Right lobe of liver (tissue), 6 donors: ENCODE measurements around the gene TSPOAP1. TPM values are rescaled to one million over a fixed set of nuclear protein-coding genes. Genes with fewer than 3 reads are reported as not detected.

Experiments used
- ATAC-seq, 4 donors: fragments of 200-7000 bp; cut with Tn5 transposase; one replicate each; pipeline ENCODE4 v1.9.1; 2020; ENCODE audit warnings: mild to moderate bottlenecking in 4 of 4, moderate library complexity in 4 of 4
- DNase-seq, 3 donors: peaks; one replicate each; pipeline ENCODE4 v3.0.0-alpha.2; 2020
- H3K27ac ChIP-seq, 3 donors: fragments of 200-600 bp; one replicate each; pipeline ENCODE4 v1.8.0; 2022
- H3K27me3 ChIP-seq, 2 donors: fragments of 200-600 bp; one replicate each; pipeline ENCODE4 v1.8.0; 2022
- H3K36me3 ChIP-seq, 4 donors: fragments of 200-600 bp; sonication (generic) in 1 of 4; one replicate each; pipeline versions ENCODE4 v1.5.1 to v1.8.0; 2017 to 2022; ENCODE audit warnings: control low read depth in 1 of 4
- H3K4me1 ChIP-seq, 4 donors: fragments of 200-600 bp; sonication (generic) in 1 of 4; one replicate each; pipeline versions ENCODE4 v1.5.1 to v1.8.0; 2017 to 2022; ENCODE audit warnings: control low read depth in 1 of 4
- H3K4me3 ChIP-seq, 3 donors: fragments of 200-600 bp; one replicate each; pipeline ENCODE4 v1.8.0; 2022
- H3K9me3 ChIP-seq, 4 donors: fragments of 200-600 bp; sonication (generic) in 1 of 4; one replicate each; pipeline versions ENCODE4 v1.5.1 to v1.8.0; 2017 to 2022; ENCODE audit warnings: control low read depth in 1 of 4
- POLR2A ChIP-seq: fragments of 450-650 bp; IDR thresholded peaks from one replicate; pipeline ENCODE4 v1.6.1; 2017; ENCODE audit warnings: antibody characterized with exemption, mild to moderate bottlenecking
- WGBS: methylation state at CpG from one replicate; pipeline ENCODE4 v1.1.6; 2018; ENCODE audit warnings: low coverage, low lambda C conversion rate; ENCODE audit not compliant: insufficient coverage; ENCODE audit errors: missing lambda C conversion rate; 5-methylcytosine and 5-hydroxymethylcytosine counted together
- intact Hi-C, 2 donors: fragments of 100-400 bp; cut with DNase I; formaldehyde crosslinking; loops; one replicate each; pipeline versions ENCODE4 v1.11.2 to v1.14.1; 2022
- total RNA-seq, 6 experiments: library from RNA; depleted of rRNA in 2 of 6; stranded (reverse); fragments of >200 nt in 2 of 6; fragmentation: NEBNext Ultra II Directional in 3 of 6; extraction: Animal tissue kit (Norgen Biotek cat#: 25700) in 3 of 6; gene quantifications; one replicate each; pipeline versions ENCODE4 v1.1.0 to v1.2.4, GENCODE V29; 2016 to 2023
- TF ChIP-seq, protein P1 (sequence below), 4 donors: fragments of 200-600 bp in 3 of 4; fragments of 450-650 bp in 1 of 4; IDR thresholded peaks; one replicate each; pipeline versions ENCODE4 v1.5.1 to v1.8.0; 2016 to 2022; ENCODE audit warnings: antibody characterized with exemption in 4 of 4, mild to moderate bottlenecking in 2 of 4
- donor health status: DM: no; HTN: yes; CAD: no.
- donor health status: DM: no; HTN: no; CAD: no.
- donor health status: DM: no; HTN: no; CAD: no.
- donor health status: DM: no; HTN: yes; CAD: no.
- donor health status: DM: no; HTN: yes; CAD: no.

Gene TSPOAP1
- total RNA-seq, 6 experiments from 2014 or later = 0.87 to 8.3 (median 3.8) TPM

DNA sequence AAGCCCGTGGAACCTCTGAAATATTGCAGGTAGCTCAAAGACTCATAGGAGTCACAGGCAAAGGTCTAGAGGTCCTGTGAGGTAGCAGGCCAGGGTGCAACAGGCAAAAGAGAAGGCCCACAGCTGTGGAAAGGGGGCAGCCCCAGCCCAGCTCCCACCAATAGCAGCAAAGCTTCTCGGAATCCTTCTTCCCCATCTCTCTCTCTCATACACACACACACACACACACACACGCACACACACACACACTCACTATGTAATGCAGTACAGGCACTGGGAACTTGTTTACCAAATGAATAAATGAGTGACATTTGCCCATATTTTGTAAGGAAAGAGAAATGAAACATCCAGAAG lies 40.2 kb upstream of the TSPOAP1 start:
- Histone ChIP-seq H3K27ac (peak overlapping the region; percentile 37 to 84 (median 61)), H3K4me1 (peaks cover 0 to 59% (median 12%) of the 10 kb centered on the region in 4 donors), H3K4me3 (no peak overlapping the region), H3K9me3 (no peaks in the 10 kb centered on the region), H3K36me3 (no peaks in the 10 kb centered on the region), H3K27me3 (no peaks in the 10 kb centered on the region)
- 33% methylated on average over 3 of the region's 3 CpGs for WGBS
- TF ChIP-seq, protein P1, sequence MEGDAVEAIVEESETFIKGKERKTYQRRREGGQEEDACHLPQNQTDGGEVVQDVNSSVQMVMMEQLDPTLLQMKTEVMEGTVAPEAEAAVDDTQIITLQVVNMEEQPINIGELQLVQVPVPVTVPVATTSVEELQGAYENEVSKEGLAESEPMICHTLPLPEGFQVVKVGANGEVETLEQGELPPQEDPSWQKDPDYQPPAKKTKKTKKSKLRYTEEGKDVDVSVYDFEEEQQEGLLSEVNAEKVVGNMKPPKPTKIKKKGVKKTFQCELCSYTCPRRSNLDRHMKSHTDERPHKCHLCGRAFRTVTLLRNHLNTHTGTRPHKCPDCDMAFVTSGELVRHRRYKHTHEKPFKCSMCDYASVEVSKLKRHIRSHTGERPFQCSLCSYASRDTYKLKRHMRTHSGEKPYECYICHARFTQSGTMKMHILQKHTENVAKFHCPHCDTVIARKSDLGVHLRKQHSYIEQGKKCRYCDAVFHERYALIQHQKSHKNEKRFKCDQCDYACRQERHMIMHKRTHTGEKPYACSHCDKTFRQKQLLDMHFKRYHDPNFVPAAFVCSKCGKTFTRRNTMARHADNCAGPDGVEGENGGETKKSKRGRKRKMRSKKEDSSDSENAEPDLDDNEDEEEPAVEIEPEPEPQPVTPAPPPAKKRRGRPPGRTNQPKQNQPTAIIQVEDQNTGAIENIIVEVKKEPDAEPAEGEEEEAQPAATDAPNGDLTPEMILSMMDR (IDR thresholded peaks at IDR 0.05) = no peak
- no peak for TF ChIP-seq POLR2A
- intact Hi-C loops = no loop called here
- DNase-seq (no peak), ATAC-seq (peak in 1 of 4 donors; percentile 2)

DNA sequence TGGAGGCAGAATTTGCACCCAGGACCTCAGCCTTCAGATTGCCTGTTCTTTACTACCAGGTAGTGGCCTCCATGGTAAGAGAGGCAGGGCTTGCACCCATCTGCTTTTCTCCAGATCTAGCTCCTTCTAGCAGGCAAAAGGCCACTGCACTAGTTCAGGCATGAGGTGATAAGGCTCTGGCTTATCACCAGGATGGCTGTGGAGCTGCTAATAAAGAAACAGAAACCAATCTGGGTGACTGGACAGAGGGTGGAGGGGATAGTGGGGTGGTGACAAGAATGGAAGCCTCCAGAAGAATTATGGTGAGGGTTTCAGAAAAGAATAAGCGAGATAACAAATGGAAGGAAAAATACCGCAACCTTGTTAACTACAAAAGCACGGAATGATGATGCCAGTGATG lies 38.9 kb upstream of the TSPOAP1 start:
- 100% methylated on average over 1 of the region's 3 CpGs for WGBS
- TF ChIP-seq, protein P1 (IDR thresholded peaks at IDR 0.05) = no peak
- TF ChIP-seq POLR2A = no peak
- peak overlapping the region in 1 of 3 donors; percentile 18 for H3K27ac ChIP-seq

DNA sequence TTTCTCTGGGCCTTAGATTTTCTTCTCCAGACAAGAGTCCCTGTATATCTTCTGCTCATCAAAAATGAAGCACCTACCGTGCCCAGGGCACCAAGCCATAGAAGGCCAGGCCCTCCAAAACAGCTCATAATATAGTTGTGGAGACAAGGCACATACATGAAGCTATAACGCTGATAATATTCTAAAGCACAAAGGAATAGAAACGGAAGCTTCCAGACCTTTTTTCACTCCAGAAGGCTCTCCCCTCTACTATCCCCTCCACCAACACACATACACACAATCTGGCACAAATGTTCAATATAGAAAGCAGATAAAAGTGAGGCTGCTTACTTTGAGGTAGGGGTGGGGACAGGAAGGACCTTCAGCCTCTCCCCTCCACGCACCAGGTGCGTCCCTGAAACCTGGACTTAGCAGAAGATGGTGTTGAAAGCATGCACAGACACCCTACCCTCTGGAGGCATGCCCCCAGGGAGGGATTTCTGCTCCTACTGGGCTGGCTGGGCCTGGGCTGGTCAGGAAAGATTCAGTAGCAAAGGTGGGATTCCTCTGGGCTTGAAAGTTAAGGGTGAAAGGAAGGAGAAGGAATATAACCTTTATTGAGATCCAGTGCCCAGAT lies 37.5 kb upstream of the TSPOAP1 start:
- Histone ChIP-seq H3K4me3 (no peak overlapping the region), H3K27me3 (no peaks in the 10 kb centered on the region), H3K36me3 (no peaks in the 10 kb centered on the region), H3K9me3 (no peaks in the 10 kb centered on the region), H3K4me1 (peaks cover 0 to 60% (median 12%) of the 10 kb centered on the region in 4 donors), H3K27ac (peak overlapping the region in 1 of 3 donors; percentile 65)
- WGBS = 56% methylated on average over 4 of the region's 5 CpGs
- TF ChIP-seq, protein P1 (IDR thresholded peaks at IDR 0.05) = no peak
- no peak for TF ChIP-seq POLR2A
- intact Hi-C loops = no loop called here
- DNase-seq = no peak
- ATAC-seq = no peak

More for the DNA sequence above, 38.9 kb upstream of the TSPOAP1 start:
- no peaks in the 10 kb centered on the region for H3K36me3 ChIP-seq
- intact Hi-C loops = no loop called here
- no peaks in the 10 kb centered on the region for H3K27me3 ChIP-seq
- ATAC-seq (peak in 1 of 4 donors; percentile 23), DNase-seq (no peak)
- no peak overlapping the region for H3K4me3 ChIP-seq
- peaks cover 0 to 60% (median 12%) of the 10 kb centered on the region in 4 donors for H3K4me1 ChIP-seq
- no peaks in the 10 kb centered on the region for H3K9me3 ChIP-seq

DNA sequence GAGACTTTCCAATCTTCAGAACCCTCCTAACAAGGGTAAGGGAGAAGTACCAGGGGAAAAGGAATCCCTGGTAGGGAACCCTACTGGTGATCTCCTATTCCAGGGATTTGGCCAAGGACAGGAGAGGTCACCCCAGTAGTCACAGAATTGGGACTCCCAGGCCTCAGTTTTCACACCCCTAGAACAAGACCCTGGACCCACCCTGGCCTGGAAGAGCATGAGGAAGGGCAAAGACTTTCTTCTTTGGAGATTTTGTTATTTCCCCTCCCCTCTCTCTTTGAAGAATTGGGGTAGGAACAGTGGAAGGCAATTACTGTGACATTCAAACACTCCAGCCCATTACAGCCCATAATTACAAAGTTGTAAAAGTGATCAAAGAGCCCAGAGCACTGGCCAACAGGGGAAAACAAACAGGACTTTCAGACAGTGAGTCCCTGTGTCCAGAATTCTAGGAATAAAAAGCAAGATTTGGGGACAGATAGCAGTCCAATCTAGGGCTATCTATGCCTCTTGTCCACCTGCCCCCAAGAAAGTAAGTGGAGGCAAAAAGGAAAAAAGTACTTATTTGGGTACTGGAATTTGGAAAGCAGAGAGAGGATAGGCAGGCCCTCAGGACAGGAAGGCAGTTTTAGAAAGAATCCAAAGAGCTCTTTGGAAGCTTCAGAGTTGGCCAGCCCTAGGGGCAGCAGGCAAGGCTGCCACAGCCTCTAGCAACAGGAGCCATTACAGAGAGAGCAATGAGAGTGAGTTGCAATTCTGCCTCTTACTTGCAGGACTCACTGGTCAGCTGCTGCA lies 36.8 kb upstream of the TSPOAP1 start:
- peak overlapping the region in 1 of 3 donors; percentile 65 for H3K27ac ChIP-seq
- no peak for TF ChIP-seq POLR2A
- TF ChIP-seq, protein P1 (IDR thresholded peaks at IDR 0.05) = no peak
- DNase-seq = no peak

More for the DNA sequence above, 36.8 kb upstream of the TSPOAP1 start:
- H3K4me1 ChIP-seq = peaks cover 0 to 58% (median 10%) of the 10 kb centered on the region in 4 donors
- H3K27me3 ChIP-seq = no peaks in the 10 kb centered on the region
- ATAC-seq = peak in 1 of 4 donors; percentile 3
- H3K4me3 ChIP-seq = no peak overlapping the region
- no peaks in the 10 kb centered on the region for H3K36me3 ChIP-seq
- intact Hi-C loops = no loop called here
- H3K9me3 ChIP-seq = no peaks in the 10 kb centered on the region
